ENCODE results near the gene GPR89B.

The GPR89B gene

GRCh38 chr1:147895123-147895522 lies 33.1 kb upstream of the GPR89B start:
- no peak for DNase-seq (ENCODE audit: low read depth)
- TF ChIP-seq, protein P1, sequence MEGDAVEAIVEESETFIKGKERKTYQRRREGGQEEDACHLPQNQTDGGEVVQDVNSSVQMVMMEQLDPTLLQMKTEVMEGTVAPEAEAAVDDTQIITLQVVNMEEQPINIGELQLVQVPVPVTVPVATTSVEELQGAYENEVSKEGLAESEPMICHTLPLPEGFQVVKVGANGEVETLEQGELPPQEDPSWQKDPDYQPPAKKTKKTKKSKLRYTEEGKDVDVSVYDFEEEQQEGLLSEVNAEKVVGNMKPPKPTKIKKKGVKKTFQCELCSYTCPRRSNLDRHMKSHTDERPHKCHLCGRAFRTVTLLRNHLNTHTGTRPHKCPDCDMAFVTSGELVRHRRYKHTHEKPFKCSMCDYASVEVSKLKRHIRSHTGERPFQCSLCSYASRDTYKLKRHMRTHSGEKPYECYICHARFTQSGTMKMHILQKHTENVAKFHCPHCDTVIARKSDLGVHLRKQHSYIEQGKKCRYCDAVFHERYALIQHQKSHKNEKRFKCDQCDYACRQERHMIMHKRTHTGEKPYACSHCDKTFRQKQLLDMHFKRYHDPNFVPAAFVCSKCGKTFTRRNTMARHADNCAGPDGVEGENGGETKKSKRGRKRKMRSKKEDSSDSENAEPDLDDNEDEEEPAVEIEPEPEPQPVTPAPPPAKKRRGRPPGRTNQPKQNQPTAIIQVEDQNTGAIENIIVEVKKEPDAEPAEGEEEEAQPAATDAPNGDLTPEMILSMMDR (IDR thresholded peaks at IDR 0.05; ENCODE audit: insufficient read depth, low read depth, low read length, missing control alignments): no peak
- no peak overlapping the region for H3K4me3 ChIP-seq (ENCODE audit: low read length)

DNA sequence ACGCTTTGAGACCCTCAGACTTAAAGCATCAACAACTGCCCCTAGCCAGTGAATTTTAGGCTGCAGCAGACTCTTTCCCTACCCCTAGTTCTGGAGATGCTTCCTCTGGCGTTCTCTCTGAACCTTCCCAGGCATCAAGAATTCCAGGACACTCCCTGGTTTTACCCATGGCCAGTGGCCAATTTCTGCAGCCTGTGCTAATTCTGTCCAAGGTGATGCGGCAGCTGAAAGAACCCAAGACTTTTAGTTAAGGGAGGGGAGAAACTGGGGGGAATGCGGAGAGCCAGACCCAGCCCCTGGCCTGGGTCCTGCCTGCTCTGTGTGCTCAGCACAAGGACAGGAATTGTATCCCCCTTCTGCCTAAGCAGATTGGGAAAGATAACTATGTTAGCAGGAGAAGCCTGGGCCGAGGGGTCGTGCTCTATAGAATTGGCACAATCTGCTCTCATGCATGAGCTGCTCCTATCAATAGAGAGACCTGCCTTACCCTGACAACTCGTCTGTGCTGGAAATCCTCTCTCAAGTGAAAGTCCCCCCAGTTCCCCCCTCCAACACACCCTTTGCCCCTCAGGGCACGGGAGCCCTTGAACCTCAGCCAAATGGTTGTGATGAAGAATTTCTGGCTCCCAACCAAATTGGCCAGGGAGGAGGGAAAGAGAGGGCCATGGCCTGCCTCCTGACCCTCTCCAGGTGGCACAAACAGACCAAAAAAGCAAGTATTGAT lies 31.0 kb upstream of the GPR89B start:
- no peak overlapping the region for H3K4me3 ChIP-seq (ENCODE audit: low read length)
- DNase-seq (ENCODE audit: low read depth): peak; percentile 27
- TF ChIP-seq, protein P1 (IDR thresholded peaks at IDR 0.05; ENCODE audit: insufficient read depth, low read depth, low read length, missing control alignments): no peak

DNA sequence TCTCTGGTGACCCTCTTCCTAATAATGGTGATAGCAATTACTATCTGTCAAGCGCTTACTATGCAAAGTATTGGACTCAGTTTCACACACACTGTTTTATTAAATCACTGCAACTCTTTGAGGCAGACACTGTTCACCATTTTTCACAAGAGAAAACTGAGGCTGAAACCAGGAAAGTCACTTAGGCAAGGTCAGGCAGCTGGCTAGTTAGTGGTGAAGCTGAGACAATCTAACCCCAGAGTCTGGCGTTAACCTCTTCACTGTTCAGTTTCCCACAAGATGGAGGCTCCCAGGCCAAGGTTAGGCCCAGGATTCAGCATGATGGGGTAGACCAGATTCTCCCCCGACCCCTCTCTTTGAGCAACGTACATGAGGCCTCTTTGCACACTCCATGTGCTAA lies 30.4 kb upstream of the GPR89B start:
- no peak for DNase-seq (ENCODE audit: low read depth)
- TF ChIP-seq, protein P1 (IDR thresholded peaks at IDR 0.05; ENCODE audit: insufficient read depth, low read depth, low read length, missing control alignments): no peak
- H3K4me3 ChIP-seq (ENCODE audit: low read length): no peak overlapping the region

GRCh38 chr1:147902253-147902845 lies 25.9 kb upstream of the GPR89B start, which contains the start of gene GJA8:
Gene GJA8 (plus strand): TSS chr1:147902795. CDS start chr1:147907956, 5,161 bp downstream.
- TF ChIP-seq, protein P1 (IDR thresholded peaks at IDR 0.05; ENCODE audit: insufficient read depth, low read depth, low read length, missing control alignments): no peak
- DNase-seq (ENCODE audit: low read depth): no peak
- no peak within 1 kb of the TSS for H3K4me3 ChIP-seq (ENCODE audit: low read length)

DNA sequence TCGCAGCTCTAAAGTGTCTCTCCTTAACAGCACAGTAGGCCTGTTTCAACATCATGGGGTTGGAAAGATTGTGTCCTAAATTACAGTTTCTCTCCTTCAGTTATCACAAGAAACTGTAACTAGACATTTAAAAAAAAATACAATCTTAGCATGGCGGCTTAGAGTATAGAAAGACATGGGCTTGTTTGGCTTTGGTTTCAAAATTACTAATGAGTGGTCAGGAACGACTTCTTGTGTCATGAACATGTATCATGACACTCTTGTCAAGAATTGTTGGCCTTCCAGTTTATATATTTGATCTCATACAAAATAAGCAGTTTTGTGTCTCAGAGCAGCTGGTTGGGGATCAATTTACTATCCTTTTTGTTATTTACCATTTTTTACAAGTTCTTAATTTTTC lies 23.5 kb upstream of the GPR89B start:
- TF ChIP-seq, protein P1 (IDR thresholded peaks at IDR 0.05; ENCODE audit: insufficient read depth, low read depth, low read length, missing control alignments): no peak
- no peak overlapping the region for H3K4me3 ChIP-seq (ENCODE audit: low read length)
- no peak for DNase-seq (ENCODE audit: low read depth)

DNA sequence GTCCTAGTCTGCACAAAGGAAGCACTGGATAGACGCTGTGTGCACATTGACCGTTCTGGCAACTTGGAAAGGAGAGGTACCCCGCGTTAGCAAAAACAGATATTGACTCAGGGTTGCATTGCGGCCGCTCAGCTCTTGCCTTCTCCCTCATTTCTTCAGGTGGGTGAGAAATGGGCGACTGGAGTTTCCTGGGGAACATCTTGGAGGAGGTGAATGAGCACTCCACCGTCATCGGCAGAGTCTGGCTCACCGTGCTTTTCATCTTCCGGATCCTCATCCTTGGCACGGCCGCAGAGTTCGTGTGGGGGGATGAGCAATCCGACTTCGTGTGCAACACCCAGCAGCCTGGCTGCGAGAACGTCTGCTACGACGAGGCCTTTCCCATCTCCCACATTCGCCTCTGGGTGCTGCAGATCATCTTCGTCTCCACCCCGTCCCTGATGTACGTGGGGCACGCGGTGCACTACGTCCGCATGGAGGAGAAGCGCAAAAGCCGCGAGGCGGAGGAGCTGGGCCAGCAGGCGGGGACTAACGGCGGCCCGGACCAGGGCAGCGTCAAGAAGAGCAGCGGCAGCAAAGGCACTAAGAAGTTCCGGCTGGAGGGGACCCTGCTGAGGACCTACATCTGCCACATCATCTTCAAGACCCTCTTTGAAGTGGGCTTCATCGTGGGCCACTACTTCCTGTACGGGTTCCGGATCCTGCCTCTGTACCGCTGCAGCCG lies 20.3 kb upstream of the GPR89B start:
- TF ChIP-seq, protein P1 (IDR thresholded peaks at IDR 0.05; ENCODE audit: insufficient read depth, low read depth, low read length, missing control alignments): no peak
- H3K4me3 ChIP-seq (ENCODE audit: low read length): no peak overlapping the region
- no peak for DNase-seq (ENCODE audit: low read depth)
